ENCODE results near the gene LAMA3.

Gene LAMA3

DNA sequence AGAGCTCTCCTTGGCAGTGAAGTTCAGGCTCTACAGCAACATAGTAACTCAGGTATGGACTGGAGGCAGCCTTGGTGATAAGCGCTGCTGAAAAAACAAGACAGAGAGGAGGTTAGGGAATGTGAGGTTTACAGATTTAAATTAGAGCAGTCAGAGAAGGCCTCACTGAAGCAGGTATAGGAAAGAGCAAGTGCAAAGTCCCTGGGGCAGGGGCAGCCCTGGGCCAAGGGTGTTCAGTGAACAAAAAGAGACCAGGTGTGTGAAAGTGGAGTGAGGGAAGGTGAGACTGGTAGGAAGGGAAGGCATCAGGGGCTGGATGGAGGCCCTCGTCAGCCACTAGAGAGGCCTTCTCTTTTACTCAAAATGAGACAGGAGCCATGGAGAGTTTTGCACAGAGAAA, 89.6 kb downstream of the LAMA3 start:
- no peak for DNase-seq (ENCODE audit: low read depth in 2 of 2)
- no peak overlapping the region for H3K4me3 ChIP-seq (replicated peaks in 1 of 2; ENCODE audit: low read depth in 2 of 2, low read length in 2 of 2)
- TF ChIP-seq, protein P1, sequence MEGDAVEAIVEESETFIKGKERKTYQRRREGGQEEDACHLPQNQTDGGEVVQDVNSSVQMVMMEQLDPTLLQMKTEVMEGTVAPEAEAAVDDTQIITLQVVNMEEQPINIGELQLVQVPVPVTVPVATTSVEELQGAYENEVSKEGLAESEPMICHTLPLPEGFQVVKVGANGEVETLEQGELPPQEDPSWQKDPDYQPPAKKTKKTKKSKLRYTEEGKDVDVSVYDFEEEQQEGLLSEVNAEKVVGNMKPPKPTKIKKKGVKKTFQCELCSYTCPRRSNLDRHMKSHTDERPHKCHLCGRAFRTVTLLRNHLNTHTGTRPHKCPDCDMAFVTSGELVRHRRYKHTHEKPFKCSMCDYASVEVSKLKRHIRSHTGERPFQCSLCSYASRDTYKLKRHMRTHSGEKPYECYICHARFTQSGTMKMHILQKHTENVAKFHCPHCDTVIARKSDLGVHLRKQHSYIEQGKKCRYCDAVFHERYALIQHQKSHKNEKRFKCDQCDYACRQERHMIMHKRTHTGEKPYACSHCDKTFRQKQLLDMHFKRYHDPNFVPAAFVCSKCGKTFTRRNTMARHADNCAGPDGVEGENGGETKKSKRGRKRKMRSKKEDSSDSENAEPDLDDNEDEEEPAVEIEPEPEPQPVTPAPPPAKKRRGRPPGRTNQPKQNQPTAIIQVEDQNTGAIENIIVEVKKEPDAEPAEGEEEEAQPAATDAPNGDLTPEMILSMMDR (IDR thresholded peaks at IDR 0.05; ENCODE audit: low read depth, low read length) = no peak

DNA sequence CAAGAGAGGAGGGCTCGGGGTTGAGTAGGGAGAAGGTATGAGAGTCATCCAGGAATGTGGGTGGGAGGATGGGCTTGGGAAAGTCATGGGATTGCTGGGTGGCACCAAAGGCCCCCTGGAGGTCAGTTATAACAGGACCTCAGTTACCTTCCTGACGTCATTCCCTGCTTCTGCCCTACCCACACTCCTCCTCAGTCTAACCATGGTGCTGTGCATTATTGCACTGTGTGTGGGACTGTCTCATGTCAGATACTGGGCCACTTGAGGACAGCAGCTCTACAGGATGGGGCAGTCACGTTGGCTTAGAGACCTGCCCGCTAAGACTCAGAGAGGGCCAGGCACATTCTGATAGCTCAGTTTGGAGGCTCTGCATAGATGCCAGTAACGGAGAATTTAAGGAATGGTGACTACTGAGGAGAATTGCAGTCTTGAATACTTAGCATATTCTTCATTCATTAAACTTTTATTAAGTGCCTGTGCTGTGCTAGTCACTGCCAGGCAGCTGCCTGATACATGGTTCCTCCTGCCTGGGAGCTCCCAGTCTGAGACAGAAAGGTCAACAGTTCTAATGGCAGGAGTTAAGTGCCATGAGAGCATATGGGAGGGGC, 90.5 kb downstream of the LAMA3 start:
- DNase-seq (ENCODE audit: low read depth in 2 of 2) = peak; percentile 36 to 42
- TF ChIP-seq, protein P1 (IDR thresholded peaks at IDR 0.05; ENCODE audit: low read depth, low read length) = no peak

DNA sequence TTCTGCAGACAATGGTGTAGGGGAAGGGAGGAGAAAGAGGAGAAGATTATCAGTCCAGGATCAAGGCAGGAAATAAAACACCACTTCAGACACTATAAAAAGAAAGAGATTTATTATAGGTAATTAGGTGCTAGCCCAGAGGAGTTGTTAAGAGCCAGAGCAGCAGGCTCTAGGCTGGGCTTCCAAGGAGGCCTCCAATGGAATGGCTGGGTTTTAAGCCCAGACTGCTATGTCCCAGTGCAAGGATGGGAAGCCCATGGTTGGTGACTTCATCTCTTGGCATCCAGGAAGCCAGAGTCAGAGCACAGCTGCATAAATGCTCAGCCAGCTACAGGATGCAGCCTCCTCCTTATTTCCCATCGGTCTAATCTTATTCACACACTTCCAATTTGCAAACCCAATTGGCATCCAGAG, 95.6 kb downstream of the LAMA3 start:
- no peak overlapping the region for H3K4me3 ChIP-seq (replicated peaks in 1 of 2; ENCODE audit: low read depth in 2 of 2, low read length in 2 of 2)
- TF ChIP-seq, protein P1 (IDR thresholded peaks at IDR 0.05; ENCODE audit: low read depth, low read length) = no peak
- peak; percentile 66 to 92 for DNase-seq (ENCODE audit: low read depth in 2 of 2)

More for the DNA sequence above, 90.5 kb downstream of the LAMA3 start:
- no peak overlapping the region for H3K4me3 ChIP-seq (replicated peaks in 1 of 2; ENCODE audit: low read depth in 2 of 2, low read length in 2 of 2)

DNA sequence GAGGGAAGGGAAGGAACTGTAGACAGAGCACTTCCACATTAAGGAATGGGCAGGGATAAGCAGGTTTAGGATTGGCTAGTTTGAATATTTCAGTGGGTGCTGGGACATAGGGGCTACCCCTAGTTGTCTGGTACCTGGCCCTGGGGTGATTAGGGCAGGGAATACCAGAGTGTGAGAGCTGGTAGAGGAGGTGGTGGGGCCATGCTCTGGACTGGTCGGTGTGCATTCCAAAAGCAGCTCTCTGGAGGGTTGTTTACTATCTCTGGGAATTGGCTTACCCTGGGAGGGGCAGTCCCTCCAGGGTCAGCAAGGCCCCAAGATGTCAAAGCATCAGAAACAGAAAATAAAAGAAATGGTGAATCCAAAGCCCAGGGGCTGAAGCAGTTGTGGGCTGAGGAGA, 103.8 kb downstream of the LAMA3 start:
- TF ChIP-seq, protein P1 (IDR thresholded peaks at IDR 0.05; ENCODE audit: low read depth, low read length) = no peak
- DNase-seq (ENCODE audit: low read depth in 2 of 2) = no peak
- H3K4me3 ChIP-seq (replicated peaks in 1 of 2; ENCODE audit: low read depth in 2 of 2, low read length in 2 of 2) = no peak overlapping the region

DNA sequence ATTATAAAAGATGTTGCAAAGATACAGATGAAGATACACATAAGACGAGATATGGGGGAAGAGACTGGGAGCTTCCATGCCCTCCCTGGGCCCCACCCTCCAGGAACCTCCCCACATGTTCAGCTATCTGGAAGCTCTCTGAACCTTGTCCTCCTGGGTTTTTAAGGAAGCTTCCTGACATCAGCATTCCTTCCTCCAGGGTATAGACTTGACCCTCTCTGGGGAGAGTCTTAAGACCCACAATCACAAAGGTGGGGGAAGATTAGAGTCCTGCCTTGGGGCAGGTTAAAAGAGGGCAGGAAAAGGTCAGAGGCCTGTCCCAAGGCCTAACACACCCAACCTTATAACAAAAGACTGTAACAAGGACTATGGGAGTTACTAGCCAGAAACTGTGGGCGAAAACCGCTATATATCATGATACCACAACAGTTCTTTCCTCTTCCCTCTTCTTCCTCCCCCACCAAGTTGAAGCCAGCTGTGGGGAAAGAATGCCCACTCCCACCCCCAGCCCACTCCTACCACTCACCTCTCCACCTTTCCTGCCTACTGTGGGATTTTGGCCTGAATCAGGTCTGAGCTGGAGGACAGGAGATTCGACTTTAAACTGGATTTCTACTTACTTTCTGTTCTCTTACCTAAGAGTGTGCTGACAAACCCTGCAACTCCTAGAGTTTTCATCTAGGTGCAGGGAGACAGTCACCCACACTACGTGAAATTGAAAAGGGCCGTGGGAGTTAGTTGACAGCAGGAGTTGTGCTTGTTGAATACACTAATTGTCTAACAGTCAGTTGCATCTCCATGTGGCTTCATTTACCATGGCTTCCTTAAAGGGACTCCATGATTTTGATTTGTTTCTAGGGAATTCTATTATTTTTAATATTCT, 105.0 kb downstream of the LAMA3 start:
- TF ChIP-seq, protein P1 (IDR thresholded peaks at IDR 0.05; ENCODE audit: low read depth, low read length) = no peak
- no peak for DNase-seq (ENCODE audit: low read depth in 2 of 2)
- H3K4me3 ChIP-seq (replicated peaks in 1 of 2; ENCODE audit: low read depth in 2 of 2, low read length in 2 of 2) = no peak overlapping the region

DNA sequence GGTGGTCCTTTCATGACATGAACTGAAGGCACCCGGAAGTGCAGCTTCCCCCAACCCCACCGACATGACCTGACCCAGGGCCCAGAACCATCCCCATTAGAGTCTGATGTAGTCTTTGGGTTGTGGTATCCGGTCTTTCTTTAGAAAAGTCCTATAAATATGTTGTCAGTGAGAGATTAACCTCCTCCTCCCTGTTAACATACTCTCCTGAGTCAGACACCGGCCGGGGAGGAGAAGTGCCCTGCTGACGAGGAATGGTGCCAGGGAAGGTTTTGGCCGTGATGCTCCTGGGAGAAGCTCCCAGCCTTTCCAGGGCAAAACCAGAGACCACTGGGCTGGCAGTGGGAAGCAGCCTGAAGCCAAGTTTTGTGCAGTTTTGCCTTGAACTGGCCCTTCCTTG, 109.0 kb downstream of the LAMA3 start:
- no peak overlapping the region for H3K4me3 ChIP-seq (replicated peaks in 1 of 2; ENCODE audit: low read depth in 2 of 2, low read length in 2 of 2)
- TF ChIP-seq, protein P1 (IDR thresholded peaks at IDR 0.05; ENCODE audit: low read depth, low read length) = no peak
- no peak for DNase-seq (ENCODE audit: low read depth in 2 of 2)
